ENCODE data around the gene CASP4.

The CASP4 gene

DNA sequence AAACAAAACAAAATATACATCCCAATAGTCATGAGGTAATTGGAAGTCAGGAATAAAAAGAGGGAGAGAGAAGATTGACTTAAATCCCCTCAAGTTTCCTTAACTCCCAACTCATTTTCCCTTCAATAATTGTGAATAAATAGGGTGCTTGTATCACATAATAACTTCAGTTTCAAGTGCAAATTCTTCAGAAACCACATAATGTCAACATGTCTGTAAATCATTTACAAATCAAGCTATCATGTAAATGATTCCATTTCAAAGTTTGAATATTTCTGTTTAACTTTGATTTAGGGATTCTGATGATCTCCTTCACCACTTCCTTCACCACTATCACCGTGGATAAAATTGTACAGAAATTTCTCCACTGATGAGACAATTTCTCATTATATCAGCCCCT is 31.3 kb upstream of the CASP4 start:
- H3K4me3 ChIP-seq (ENCODE audit: low read length): no peak overlapping the region
- TF ChIP-seq, protein P1, sequence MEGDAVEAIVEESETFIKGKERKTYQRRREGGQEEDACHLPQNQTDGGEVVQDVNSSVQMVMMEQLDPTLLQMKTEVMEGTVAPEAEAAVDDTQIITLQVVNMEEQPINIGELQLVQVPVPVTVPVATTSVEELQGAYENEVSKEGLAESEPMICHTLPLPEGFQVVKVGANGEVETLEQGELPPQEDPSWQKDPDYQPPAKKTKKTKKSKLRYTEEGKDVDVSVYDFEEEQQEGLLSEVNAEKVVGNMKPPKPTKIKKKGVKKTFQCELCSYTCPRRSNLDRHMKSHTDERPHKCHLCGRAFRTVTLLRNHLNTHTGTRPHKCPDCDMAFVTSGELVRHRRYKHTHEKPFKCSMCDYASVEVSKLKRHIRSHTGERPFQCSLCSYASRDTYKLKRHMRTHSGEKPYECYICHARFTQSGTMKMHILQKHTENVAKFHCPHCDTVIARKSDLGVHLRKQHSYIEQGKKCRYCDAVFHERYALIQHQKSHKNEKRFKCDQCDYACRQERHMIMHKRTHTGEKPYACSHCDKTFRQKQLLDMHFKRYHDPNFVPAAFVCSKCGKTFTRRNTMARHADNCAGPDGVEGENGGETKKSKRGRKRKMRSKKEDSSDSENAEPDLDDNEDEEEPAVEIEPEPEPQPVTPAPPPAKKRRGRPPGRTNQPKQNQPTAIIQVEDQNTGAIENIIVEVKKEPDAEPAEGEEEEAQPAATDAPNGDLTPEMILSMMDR (conservative IDR thresholded peaks at IDR 0.05; ENCODE audit: low read length): no peak
- no peak for DNase-seq (ENCODE audit: low read depth)

DNA sequence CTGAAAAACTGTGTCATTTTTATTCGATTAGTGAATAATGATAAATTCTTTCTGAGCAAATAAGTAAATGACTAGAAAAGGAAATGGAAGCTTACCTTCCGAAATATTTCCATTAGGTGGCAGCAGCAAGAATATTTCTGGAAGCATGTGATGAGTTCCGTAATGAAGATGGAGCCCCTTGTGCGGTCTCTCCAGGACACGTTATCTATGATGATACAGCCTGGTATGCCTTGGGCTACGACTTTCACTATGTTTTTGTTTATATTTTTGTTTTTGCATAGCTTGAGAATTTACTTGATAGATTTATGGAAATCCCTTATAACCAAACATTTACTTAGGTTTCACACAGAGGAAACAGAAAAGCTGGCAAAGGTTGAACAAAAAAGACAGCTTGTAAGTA is 28.9 kb upstream of the CASP4 start:
- TF ChIP-seq, protein P1 (conservative IDR thresholded peaks at IDR 0.05; ENCODE audit: low read length): 0 out of 2 replicates have a peak, but pooled peaks have one; percentile 4

DNA sequence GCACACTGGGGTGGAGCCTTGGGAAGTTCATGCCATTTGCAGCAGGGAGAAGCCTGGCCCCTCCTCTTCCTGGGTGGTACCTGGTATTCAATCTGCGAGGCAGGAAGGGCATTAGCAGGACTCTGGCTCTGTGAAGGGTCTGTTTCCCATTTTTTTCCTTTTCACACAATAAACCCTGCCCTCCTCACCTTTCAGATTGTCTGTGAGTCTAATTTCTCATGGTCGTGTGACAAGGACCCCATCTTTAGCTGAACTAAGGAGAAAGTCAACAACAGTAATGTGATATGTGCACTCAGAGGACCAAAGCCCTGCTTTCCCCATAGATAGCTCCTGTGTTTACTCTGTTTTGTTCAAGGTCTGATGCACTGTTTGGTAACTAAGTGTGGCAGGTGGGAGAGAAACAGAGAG is 26.6 kb upstream of the CASP4 start:
- TF ChIP-seq, protein P1 (conservative IDR thresholded peaks at IDR 0.05; ENCODE audit: low read length): no peak
- H3K4me3 ChIP-seq (ENCODE audit: low read length): no peak overlapping the region
- DNase-seq (ENCODE audit: low read depth): no peak

More for the DNA sequence above, 28.9 kb upstream of the CASP4 start:
- no peak overlapping the region for H3K4me3 ChIP-seq (ENCODE audit: low read length)
- DNase-seq (ENCODE audit: low read depth): peak; percentile 4

DNA sequence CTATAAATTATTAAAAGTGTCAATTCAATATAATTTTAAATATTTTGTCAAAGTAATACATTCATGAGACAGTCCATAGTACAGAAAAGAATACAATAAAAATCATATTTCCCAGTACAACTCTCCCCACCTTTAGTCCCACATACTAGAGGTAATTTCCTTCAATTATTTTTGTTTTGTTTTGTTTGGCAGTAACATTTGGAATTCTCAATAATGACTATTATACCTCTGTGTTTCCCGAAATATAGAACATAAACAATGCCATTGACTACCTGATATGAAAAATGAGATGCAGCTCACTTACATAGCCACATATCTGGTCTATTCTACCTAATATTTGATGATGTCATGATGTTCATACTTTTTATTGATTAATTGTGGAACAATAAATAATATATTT is 24.4 kb upstream of the CASP4 start:
- no peak overlapping the region for H3K4me3 ChIP-seq (ENCODE audit: low read length)
- TF ChIP-seq, protein P1 (conservative IDR thresholded peaks at IDR 0.05; ENCODE audit: low read length): no peak
- DNase-seq (ENCODE audit: low read depth): no peak

DNA sequence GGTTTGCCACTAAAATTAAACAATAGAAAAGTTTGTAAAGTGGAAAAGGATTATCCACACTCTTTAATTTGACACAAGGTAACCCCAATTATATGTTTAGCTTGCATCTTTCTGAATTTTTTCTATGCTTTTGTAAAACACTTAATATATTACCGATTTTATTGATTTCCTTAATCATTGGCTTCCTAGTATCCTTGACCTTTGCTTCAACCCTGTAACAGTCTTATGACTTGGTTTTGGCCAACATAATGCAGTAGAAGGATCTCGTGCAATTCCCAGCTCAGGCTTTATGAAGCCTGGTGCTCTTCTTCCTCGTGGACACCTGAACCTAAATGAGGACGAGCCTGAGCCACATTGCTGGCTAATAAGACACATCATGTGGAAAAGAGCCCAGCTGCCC is 23.6 kb upstream of the CASP4 start:
- H3K4me3 ChIP-seq (ENCODE audit: low read length): no peak overlapping the region
- no peak for DNase-seq (ENCODE audit: low read depth)
- TF ChIP-seq, protein P1 (conservative IDR thresholded peaks at IDR 0.05; ENCODE audit: low read length): no peak

DNA sequence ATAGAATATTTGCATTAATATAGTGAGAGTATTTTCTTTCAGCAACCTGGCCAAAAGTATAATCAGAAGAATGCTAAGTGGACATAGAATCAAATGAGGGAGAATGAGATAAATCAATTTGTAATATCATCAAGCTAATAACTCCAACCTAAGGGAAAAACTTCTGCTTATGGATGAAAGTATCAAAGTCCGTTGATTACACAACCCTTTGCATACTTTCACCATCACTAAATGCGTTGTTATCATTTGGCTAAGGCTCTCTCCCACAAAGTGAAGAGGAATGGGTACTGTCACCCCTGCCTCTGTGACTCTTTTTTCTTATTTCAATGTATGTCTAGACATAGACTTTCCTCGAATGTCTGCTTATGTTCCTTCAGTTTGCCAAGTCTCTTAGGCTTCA is 16.4 kb upstream of the CASP4 start:
- DNase-seq (ENCODE audit: low read depth): no peak
- H3K4me3 ChIP-seq (ENCODE audit: low read length): no peak overlapping the region
- TF ChIP-seq, protein P1 (conservative IDR thresholded peaks at IDR 0.05; ENCODE audit: low read length): no peak

DNA sequence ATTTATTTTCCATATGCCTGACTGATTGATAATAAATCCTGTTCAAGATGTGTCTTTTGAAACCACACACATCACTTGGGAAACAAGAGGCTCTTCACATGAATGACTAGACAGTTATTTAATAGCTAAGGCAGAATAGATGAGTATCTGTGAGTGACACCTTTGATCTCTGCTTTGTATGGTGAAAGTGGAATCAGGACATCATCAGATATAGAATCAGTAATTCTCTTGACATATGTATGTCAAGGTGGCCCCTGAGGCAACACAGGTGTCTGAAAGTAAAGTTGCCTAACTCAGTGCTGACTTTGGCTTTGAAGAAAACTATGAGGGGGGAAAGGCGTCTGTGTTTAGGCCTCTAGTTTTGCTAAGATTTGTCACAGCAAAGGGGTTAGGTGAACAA is 11.5 kb upstream of the CASP4 start:
- TF ChIP-seq, protein P1 (conservative IDR thresholded peaks at IDR 0.05; ENCODE audit: low read length): no peak
- H3K4me3 ChIP-seq (ENCODE audit: low read length): no peak overlapping the region
- no peak for DNase-seq (ENCODE audit: low read depth)

All from AG10803 (cell line).